Epithelial cell of proximal tubule (primary cell): ENCODE results near the gene DIP2B. TPM values are rescaled to one million over a fixed set of nuclear protein-coding genes. Genes with fewer than 3 reads are reported as not detected.

ENCODE experiments used
- DNase-seq: peaks from one replicate; pipeline ENCODE4 v3.0.0-alpha.2; 2011; ENCODE audit warnings: low read depth
- H3K4me3 ChIP-seq: 2 replicates; pipeline ENCODE4 v1.5.1; 2011; ENCODE audit warnings: low read depth, mild to moderate bottlenecking, low read length
- CTCF ChIP-seq: conservative IDR thresholded peaks from 2 replicates; pipeline ENCODE4 v1.5.1; 2012; ENCODE audit warnings: low read depth, mild to moderate bottlenecking, low read length
- total RNA-seq: library from RNA; depleted of rRNA; stranded (reverse); fragments of >200 nt; gene quantifications from 2 replicates; pipeline ENCODE4 v1.2.3, GENCODE V29; 2015

DIP2B gene
- total RNA-seq, 1 donor from 2014 or later, result 21.6 TPM

DNA sequence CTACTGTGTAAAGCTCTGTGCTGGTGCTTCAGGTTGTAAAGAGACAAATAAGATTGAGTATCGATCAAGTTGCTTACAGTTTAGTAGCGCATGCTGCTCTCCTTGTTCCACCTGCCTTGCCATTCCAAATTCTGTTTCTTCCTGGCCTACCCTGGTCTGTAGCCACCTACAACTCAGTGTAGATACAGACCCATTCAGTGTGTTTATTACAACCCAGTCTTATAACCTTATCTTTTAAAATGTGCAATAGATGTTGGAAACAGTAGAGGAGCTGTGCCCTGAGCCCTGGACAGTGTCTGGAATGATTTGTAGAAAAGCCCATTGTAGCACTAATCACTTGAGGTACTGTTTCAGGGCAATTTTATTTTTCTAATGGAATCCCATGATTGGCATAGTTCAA, 68.5 kb downstream of the DIP2B start:
- DNase-seq, result no peak
- TF ChIP-seq CTCF, result no peak
- no peak overlapping the region for H3K4me3 ChIP-seq

- no peak for DNase-seq
- no peak for TF ChIP-seq CTCF
Observed at GRCh38 chr12:50574601-50575348, 70.0 kb downstream of the DIP2B start.

GRCh38 chr12:50579757-50580267, 75.0 kb downstream of the DIP2B start:
- DNase-seq, result peak; percentile 59
- no peak for TF ChIP-seq CTCF
- H3K4me3 ChIP-seq, result no peak overlapping the region

More at GRCh38 chr12:50574601-50575348, 70.0 kb downstream of the DIP2B start:
- no peak overlapping the region for H3K4me3 ChIP-seq

- H3K4me3 ChIP-seq, result no peak overlapping the region
- TF ChIP-seq CTCF, result no peak
- no peak for DNase-seq
Observed at GRCh38 chr12:50580436-50580835, 75.7 kb downstream of the DIP2B start.

DNA sequence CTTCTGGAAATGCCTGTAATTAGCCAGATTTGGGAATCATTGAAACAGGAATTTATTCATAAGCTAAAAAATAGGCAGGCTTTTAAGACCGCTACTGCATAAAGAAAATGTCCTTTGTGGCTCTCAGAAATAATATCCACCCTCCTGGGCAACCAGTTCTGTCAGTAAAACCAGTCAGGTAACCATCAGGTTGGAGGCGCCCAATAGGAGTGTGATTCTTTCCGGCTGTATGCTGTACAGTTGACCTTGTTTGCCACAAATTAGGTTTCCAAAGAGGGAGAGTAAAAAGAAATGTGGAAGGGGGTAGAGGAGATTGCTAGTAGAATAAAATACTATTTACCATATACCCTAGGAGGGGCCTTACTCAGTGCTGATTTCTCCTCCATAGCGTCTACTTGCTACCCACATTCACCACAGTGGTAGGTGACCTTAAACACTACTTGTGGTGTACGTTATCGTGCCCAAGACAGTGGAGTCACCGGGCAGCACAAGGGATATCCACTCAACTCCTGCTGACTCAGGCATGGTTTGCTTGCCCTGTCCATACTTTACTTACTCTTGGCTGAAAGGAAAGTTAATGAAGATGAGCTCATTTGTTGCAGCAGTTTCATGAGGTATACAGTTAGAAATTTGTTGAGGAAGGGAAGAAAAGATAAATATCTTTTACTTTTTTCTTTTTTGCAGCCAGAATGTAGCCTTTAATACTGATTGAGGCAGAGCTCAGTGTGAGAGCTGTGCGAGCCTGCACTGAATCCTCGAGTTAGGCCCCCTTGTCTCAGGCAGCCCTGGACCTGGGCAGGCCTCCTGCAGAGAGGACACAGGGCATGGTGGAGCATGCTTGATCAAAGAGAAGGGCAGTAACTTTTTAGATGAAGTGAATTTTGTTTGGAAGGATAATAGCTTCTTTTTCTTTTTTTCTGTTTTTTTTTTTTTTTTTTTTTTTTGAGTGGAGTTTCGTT, 76.7 kb downstream of the DIP2B start:
- H3K4me3 ChIP-seq, result no peak overlapping the region
- peak; percentile 52 for DNase-seq
- TF ChIP-seq CTCF, result no peak

DNA sequence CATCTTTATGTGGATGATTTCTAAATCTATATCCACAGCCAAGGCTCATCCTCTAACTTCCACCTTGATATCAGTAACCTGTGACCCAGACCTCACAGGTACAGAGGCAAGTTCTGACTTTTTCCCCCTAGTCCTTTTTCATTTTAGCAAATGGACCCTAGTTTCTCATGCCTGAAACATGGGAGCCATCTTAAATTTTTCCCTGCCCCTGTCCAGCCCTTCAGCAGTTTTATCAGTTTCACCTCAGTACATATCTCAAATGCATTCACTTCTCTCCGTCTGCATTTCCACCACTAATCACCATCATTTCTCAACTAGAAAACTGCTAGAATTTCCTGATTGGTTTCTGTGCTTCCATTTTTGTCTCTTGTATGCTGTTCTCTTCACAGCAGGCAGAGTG, 79.3 kb downstream of the DIP2B start:
- DNase-seq, result no peak
- no peak for TF ChIP-seq CTCF
- no peak overlapping the region for H3K4me3 ChIP-seq
